Measurements from ENCODE around the gene CLCN3.
"Not testable (repeated sequence)": the region's sequence is repeated elsewhere in the genome, so short reads cannot be mapped to it uniquely, and the experiment has no call there.

The CLCN3 gene

DNA sequence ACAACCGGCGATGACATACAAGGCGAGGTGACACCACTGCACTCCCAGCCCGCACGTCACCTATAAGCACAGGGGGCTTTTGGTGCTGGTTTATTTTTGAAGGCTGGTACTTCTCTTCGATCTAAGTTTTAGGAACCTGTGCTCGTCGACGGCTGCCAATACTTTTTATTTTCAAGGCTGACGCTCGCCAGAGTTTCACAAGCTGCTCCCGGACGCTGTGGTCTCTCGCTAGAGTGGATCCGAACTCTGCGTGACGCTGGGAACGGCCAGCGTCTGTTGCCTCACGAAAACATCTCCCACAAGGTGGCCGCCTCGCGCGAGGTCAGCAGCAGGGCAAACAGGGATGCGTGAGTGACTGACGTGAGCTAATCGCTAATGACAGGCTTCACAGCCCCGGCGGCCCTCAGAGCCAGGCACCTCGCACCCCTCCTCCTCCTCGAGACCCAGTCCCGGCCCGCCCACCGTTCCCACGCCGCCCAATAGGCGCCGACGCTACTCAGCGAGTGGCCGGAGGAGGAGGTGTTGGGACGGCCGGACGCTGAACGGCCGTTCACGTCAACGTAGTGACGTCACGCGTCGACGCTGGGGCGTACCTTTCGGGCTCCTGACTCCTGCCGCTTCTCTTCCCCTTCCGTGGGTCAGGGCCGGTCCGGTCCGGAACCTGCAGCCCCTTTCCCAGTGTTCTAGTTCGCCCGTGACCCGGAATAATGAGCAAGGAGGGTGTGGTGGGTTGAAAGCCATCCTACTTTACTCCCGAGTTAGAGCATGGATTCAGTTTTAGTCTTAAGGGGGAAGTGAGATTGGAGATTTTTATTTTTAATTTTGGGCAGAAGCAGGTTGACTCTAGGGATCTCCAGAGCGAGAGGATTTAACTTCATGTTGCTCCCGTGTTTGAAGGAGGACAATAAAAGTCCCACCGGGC, at the start of gene CLCN3:
Gene CLCN3, plus strand, starts transcription at position 621 of the 922 bp plus-strand sequence. CDS start 15,351 bp downstream, outside the sequence.
- peak; percentile 66 to 99 (median 95) for DNase-seq

DNA sequence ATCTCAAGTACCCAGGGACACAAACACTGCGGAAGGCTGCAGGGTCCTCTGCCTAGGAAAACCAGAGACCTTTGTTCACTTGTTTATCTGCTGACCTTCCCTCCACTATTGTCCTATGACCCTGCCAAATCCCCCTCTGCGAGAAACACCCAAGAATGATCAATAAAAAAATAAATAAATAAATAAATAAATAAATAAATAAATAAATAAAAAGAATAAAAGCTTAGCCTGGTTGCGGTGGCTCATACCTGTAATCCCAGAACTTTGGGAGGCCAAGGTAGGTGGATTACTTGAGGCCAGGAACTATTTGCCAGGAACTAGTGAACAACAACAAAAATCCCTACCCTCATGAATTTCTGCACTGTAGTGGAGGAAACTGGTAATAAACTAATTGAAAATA, 49.4 kb upstream of the CLCN3 start:
- DNase-seq = not testable (repeated sequence)

DNA sequence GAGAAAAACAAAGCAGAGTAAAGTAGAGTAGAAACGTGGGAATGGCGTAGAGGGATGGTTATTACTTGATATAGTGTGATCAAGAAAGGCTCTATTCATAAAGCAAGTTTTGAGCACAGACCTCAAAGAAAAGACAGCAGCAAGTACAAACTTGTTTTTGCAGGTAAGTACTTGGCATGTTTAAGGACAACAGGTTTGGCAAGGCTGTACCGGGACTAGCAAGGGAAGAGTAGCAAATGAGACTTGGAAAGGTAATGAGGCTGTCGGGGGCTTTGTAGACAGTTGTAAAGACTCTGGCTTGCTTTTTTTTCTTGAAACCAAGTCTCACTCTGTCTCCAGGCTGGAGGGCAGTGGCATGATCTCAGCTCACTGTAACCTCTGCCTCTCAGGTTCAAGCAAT, 48.9 kb upstream of the CLCN3 start:
- DNase-seq = no peak

DNA sequence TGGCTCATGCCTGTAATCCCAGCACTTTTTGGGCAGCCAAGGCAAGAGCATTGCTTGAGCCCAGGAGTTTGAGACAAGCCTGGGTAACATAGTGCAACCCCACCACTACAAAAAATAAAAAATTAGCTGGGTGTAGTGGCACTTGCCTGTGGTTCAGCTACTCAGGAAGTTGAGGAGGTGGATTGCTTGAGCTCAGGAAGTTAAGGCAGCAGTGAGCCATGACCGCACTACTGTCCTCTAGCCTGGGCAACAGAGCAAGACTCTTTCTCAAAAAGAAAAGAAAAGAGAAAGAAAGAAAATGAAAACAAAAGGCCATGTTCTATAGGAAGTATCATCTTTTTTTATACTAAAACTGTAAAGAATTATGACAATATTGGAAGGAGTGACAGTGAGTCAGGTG, 46.5 kb upstream of the CLCN3 start:
- DNase-seq = no peak

DNA sequence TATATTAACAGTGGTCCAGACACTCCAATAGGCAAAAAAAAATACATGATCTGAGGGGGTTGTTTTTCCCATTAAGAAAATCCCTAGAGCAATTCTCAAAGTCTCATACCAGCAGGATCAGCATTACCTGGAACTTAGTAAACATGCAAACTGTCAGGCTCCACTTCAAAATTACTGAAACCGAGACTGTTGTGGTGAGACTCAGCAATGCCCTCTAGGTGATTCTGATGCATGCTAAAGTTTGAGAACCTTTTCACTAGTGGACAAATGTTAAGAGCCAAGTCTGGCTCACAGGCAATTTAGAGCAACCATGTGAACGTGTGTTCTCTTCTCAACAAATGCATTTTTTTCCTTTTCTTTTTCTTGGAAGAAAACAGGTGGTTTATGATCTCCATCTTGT, 38.2 kb upstream of the CLCN3 start:
- DNase-seq = no peak

DNA sequence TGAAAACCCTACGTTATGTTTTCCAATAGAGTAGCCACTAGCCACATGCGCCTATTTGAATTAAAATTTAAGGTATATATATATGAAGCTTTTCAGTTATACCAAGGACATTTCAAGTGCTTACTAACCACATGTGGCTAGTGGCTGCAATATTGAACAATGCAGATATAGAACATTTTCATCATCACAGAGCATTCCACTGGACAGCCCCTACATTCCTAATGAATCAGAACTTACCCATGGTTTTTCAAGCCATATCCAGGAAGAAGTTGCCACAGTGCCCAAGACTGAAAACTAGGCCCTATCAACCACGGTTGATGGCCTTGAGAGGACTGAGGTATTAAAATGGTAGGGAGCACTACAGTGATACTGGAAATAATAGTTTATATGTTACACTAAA, 37.7 kb upstream of the CLCN3 start:
- DNase-seq = no peak

DNA sequence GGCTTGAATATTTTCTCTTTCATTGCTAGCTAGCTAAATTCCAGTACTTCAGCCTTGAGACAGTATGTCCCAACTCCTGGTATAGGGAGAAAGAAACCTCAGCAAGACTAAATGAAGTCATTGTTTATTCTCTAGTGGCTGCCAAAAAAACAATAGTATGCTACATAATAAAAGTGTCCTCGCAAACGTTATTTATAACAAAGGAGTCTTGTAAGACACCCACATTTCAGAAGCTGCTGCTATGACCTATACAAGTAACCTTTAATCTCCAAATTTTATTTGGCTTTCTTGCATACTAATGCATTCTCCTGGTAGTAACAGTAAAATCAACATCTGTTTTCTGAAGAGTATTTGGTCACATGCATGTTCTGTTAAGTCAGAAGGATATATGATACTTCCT, 36.8 kb upstream of the CLCN3 start:
- no peak for DNase-seq

DNA sequence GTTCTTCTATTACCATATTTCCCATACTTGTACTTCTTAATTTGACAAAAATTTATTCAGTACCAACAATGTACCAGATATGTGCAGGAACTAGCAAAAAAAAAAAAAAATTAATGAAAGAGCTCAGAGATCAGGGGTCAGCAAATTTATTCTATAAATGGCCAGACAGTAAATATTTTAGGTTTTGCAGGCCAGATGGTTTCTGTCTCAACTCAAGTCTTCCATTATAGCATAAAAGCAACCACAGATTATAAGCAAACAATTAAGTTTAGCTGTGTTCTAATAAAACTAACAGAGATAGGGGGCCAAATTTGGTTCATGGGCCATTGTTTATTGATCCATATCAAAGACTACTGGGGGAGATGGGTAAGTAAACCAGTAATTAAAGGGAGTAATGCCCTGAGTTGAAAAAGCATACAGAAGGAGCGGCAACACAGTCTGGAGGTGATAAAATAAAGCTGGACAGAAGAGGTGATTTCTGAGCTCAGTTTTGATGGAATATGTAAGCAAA, 27.3 kb upstream of the CLCN3 start:
- no peak for DNase-seq

DNA sequence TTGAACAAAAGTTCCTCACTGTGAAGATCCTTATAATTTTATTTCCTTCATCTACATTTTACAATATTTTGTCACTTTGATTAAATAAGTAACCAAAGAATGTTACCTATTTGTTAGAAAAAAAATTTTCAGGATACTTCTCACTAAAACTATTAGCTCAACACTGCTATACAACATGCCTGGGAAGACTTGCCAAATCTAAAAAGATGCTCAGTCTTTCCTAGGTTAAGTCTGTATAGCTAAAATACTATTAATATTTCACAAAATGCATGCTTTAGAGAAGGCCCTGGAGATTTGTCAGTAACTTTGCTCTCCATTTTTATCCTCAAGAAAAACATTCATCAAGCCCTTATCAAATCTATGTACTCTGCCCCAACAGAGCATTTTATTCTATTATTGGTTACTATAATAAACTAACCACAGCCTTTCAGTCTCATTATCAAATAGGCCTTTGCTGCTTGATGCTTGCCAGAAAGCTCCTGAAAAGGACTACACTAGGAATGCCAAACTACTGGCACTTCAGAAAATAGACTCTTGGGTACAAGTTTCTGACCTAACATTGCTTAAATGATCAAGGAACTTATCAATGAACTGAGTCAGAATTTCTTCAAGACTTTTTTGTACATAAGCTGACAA, 25.7 kb upstream of the CLCN3 start:
- no peak for DNase-seq

DNA sequence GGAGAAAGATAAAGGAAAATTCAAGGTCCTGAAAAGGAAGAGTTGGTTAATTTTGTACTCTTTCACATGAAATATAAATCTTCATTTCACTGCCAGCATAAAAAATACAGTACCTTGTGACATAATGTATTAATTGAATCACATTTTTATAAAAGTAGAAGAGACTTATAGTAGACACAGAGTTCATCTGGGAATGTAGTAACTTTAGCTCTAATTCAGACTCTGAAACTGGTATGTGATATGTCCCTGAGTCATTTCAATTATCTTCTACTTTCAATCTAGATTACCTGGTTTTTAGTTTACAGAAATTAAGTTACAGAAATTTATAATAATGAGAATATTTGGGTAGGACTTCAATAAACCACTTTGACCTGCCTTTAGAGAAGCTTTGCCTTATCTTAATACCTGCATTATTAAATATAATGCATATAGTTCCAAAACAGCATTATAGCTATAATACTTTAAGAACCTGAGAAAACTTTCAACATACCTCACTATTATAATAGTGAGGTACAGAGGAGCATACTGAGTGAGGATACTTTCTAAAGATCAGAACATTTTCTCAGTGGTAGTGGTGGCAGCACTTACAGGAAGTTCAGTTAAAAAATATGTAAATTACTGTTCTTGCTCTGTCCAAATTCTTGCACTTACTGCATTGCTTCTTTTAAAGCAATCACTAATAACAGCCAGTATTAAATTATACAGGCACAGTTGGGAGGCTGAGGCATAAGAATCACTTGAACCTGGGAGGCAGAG, 19.2 kb upstream of the CLCN3 start:
- DNase-seq = no peak

DNA sequence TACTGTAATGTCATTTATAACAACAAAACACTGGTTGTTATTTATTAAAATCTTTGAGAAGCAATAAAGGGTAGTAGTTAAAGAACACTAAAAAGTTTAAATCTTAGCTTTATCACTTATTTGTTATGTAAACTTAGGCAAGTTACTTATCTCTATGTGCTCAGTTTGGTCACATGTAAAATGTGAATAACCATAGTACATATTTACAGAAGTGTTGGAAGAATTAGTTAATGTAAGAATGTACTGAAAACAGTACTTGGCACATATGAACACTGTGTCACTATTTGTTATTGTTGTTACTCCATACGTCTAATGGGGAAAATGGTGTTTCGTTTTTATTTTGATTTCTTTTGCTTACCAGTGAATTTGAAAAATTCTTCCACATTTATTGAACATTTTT, 17.1 kb upstream of the CLCN3 start:
- DNase-seq = no peak

DNA sequence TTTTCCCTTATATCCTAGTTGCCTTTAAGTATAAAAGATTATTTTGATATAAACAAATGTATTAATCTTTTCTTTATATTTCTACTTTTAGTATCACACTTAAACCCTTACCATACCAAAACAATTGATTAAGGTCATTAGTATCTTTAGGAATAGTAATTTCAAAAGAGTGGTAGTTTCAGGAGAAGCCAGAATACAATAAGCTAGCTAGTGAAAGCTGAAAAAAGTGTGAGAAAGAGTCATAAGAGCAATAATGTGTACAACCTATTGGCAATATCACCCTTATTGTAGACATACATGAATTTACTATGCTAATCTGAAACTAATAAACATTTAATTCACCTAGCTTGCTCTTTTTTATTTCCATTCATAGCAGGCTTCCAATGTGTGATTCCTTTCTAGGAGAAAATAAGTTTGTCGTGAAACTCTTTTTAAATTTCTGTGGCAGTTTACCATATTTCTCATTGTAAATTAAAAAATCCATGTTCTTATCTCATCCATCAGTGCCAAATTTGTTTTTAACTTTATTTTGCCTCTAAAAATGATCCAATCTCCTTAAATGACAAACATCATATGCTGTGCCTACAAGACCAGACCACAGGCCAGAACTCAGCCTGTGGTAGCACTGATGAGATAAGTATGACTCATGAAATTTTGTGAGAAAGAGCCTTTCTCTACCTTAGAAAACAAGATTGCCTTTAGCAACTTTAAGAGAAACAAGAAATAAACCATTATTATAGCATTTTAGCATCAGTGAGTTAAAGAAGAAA, 16.1 kb upstream of the CLCN3 start:
- DNase-seq = peak in 1 of 56 donors; percentile 6

DNA sequence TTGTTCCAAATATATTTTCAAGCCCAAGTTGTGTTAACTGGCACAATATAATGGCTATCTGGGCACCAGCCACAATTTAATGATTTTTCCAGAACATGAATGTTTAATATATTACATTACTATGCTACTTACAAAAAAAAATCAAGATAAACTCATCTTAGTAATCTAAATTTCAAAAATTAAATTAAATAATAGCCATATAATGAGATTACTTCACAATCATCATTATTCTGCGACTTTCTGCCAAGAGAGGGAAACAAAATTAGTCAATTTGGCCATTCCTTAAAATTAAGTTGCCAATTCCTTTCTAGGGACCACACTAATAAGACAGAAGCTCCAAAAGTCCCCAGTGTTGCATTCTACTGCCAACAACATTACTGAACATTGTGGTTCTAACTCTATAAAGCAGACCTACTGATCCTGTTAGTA, 15.5 kb upstream of the CLCN3 start:
- no peak for DNase-seq

DNA sequence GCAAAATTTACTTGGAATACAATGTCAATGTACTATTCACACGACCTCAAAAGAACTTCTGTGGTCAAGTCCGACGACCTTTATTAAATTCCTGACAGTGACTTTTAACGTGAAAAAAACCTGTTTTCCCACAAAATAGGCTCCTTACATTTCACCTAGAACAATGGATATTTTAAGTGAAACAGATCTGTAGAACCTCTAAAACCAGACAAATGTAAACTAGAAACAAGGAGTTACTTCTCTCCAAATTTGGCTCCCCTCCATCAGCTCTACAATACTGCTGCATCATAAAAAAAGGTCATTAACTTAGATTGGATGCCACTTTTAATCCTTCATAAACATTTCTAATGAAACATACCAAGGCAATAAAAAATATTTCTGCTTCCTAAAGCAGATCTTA, 9.2 kb upstream of the CLCN3 start:
- DNase-seq = no peak

DNA sequence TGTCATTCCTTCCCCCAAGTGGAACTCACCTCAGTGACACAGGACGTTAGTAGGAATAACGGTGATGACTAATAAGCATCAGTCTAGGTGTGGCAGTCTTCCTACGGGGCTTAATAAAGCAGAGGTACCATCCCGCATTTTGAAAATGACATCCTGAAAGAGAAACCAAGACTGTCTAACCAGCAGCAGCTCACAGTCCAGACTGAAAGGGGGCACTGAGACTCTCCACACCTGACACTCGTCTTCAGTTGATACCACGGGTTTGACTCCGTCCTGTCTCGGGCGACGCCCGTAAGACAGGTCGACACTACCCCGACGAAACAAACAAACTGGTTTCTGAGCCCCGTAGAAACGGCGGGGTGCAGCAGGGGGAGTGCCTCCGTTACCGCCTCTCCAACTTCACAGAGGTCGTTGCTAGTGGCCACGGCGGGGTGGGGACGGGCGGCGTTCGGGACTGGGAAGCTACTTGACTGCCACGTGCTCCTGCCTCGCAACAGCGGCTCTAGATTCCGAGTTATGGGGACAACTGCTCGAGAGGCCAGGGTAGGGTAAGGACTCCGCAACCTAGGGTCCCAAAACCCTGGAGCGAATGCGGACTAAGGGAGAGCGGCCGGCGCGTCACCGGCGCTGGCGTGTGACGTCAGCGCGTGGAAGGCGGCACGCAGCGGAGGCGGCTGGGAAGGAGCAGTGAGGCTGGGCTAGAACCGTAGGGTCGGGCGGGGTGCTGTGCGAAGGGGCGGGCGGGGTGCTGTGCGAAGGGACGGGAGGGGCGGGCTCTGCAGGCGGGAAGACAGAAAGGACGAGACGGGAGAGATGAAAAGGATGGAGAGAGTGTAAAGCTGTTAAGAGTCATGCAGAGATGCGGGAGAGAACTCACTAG, 8.1 kb upstream of the CLCN3 start, which contains the start of gene NEK1:
Gene NEK1, minus strand, starts transcription at position 593 of the 880 bp plus-strand sequence. CDS start 9,953 bp downstream, outside the sequence.
- DNase-seq = peak; percentile 14 to 94 (median 82)

DNA sequence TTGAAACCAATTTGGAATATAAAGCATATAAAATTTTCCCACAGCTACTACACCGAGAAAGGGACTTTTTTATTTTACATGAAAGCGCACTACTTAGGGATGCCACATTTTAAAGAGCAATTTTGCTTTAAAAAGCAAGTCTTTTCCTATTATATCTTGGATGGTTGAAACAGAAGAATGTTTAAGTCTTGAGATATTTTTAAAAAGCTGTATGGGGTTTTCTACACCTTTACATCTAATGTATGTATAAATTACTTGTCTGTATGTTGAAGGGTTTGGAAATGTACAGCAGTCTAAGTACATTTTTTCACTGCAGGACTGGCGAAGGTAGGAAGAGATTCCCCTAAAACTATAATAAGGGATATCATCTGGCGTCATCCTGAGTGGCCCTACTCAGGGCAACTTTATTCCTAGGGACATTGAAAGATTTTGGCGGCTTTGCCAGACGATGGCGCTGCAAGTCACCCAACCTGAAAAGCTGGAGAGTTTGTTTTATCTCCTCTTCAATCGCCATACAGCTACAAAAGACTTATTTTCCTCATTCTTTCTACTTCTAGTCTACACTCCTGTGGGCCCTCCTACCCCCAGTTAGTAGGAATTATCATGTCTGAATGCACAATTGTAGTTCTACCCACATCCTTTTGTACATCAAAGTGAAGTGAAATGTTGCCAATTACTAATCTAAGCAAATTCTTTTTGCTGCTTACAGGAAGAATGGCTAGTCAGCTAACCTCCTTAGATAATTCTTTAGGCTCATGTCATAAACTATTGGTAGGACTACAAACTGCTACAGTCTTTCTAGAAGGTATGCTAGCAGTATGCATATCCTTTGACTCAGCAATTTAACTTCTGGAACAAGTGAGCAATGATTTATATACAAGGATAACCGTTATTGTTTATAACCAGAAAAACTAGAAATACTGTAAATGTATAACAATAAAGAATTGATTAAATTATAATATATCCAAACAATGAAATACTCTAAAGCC, 7.2 kb upstream of the CLCN3 start:
- peak in 54 of 56 donors; percentile 1 to 87 (median 50) for DNase-seq

DNA sequence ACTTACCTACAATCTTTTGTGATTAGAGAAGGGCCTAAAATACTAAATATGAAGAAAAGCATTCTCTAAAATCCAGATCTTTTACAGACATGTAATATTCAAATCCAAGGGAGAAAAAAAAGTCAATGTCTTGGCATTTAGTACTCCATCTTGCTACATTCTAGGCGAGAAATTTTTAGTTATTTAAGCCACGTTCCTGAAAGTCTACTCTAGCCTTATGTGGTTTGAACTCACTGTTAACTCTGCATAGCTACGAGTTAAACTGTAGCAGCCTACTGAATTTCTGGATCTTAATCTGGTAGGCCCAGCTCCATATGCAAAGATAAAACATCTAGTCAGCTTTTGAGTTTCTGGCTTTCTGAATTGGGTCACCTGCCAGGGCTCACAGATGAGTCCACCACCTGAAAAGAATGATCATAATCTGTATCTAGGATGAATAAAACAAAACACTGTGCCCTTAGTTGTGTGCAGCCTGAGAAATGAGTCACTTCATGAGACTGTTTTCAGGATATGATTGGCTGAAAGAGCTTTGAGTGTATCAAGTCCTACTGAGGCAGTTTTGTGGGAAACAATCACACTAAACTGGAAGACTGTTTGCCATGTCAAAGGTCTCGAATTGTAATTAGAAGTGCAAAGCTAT, 4.8 kb upstream of the CLCN3 start:
- no peak for DNase-seq

DNA sequence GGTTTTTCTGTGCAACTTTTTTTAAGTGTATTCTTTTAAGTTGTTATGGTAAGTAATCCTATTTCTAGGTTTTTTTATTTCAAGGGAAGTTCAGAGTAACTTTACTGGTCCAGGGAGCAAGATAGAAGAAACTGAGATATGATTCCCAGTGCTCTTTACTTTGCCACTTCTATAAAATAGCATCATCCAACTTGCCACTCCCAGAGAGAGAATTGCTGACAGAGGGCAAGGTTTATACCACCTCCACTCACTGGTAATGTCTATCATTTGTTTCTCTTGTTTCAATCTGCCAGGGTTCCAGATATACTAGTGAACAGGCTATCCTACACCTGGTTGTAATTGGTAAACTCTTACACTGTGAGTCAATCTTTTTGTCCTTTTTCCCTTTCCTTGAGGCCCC, 3.5 kb upstream of the CLCN3 start:
- no peak for DNase-seq
